H1 (cell line): ENCODE results near the gene POLR2I.

Source experiments
- BCL11A ChIP-seq, 2 experiments: IDR thresholded peaks; one replicate each; pipeline ENCODE4 v1.6.1; 2011; ENCODE audit warnings: low read depth in 2 of 2, low read length in 2 of 2, mild to moderate bottlenecking in 2 of 2
- BRCA1 ChIP-seq: IDR thresholded peaks from 2 replicates; pipeline ENCODE4 v1.6.1; 2012; ENCODE audit warnings: low read depth, low read length, improper control_type of control experiment
- CTCF ChIP-seq, 3 experiments: IDR thresholded peaks; 1 replicate in 2 of 3; 2 replicates in 1 of 3; pipeline versions ENCODE4 v1.5.1 to v1.6.1; 2011; ENCODE audit warnings: low read length in 3 of 3, mild to moderate bottlenecking in 3 of 3, inconsistent platforms in 2 of 3, low read depth in 1 of 3, moderate library complexity in 1 of 3; ENCODE audit not compliant: insufficient read depth in 1 of 3; ENCODE audit errors: control extremely low read depth in 1 of 3
- KDM1A ChIP-seq: fragments of 200-600, 300-600 bp; sonication (generic); IDR thresholded peaks from 2 replicates; pipeline ENCODE4 v1.7.1; 2016; ENCODE audit warnings: mild to moderate bottlenecking, low read length, borderline replicate concordance
- POLR2AphosphoS5 ChIP-seq: IDR thresholded peaks from 2 replicates; pipeline ENCODE4 v1.6.1; 2011; ENCODE audit warnings: low read depth, low read length
- SP2 ChIP-seq: IDR thresholded peaks from 2 replicates; pipeline ENCODE4 v1.6.1; 2012; ENCODE audit warnings: mild to moderate bottlenecking, low read length, inconsistent platforms
- TEAD4 ChIP-seq: IDR thresholded peaks from 2 replicates; pipeline ENCODE4 v1.6.1; 2012; ENCODE audit warnings: low read depth, low read length, inconsistent platforms, mixed read lengths

DNA sequence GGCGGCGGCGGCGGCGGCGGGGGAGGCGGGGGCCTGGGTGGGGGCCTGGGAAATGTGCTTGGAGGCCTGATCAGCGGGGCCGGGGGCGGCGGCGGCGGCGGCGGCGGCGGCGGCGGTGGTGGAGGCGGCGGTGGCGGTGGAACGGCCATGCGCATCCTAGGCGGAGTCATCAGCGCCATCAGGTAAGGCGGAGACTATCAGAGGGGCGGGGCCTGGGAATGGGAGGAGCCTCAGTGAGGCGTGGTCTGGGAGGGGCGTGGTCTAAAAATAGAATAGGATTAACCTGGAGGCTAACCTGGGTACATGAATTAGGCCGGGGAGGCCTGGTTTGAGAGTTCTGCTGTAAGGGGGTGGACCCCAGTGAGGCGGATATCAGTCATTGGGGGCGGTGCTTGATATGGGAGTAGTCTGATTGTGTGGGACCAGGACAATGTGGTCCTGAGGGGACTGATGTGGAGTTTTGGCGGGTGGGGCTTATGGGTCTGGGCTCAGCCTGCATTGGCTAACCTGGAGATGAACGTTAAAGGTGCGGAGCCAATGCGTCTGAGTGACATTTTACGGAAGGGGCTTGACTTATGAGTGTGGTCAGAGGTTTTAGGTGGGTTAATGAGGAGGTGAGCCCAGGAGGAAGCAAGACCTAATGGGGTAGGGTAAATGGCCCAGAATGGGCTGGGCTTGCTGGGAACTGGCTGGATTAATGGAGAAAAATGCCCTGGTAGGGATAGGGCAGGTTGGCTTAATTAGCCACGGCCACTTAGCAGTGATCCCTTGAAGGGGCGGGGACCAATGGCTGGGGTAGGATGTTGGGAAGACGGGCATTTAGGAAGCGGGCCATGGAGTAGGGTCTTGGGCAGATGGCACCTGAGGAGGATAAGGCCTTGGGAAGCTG is 26.6 kb upstream of the POLR2I start:
- TF ChIP-seq SP2 (no peak), BRCA1 (no peak), CTCF (IDR thresholded peaks at IDR 0.05; ENCODE audit: control extremely low read depth in 1 of 3, insufficient read depth in 1 of 3, low read depth in 1 of 3, low read length in 3 of 3) (no peak), BCL11A (IDR thresholded peaks at IDR 0.05; ENCODE audit: low read depth in 2 of 2, low read length in 2 of 2) (no peak), POLR2AphosphoS5 (no peak), KDM1A (no peak), TEAD4 (no peak)
